ENCODE measurements around the gene GRIA3. TPM values are rescaled to one million over a fixed set of nuclear protein-coding genes. Genes with fewer than 3 reads are reported as not detected.
"Not testable (repeated sequence)": the region's sequence is repeated elsewhere in the genome, so short reads cannot be mapped to it uniquely, and the experiment has no call there.

GRIA3 gene
- total RNA-seq, 3 donors from 2014 or later = 0.51 to 1.2 (median 0.72) TPM

DNA sequence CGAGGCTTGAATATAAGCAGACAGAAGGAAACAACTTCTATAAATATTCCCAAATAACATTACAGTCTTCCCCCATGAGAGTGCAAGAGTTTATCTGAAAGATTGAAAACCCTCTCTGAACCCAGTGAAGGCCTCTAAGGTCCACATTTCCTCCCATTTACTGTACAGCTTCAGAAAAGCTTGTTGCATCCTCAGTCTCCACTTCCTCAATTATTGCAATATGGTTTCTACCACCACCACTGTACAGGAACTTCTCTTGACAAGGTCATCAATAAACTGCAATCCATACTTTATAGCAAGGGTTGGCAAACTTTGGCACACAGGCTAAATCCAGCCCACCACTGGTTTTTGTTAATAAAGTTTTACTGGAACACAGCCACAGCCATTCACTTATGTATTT lies 309.8 kb downstream of the GRIA3 start:
- DNase-seq (no peak), ATAC-seq (no peak)
- no peaks in the 10 kb centered on the region for H3K9me3 ChIP-seq
- no peak overlapping the region for H3K4me3 ChIP-seq
- H3K4me1 ChIP-seq (ENCODE audit: low read depth) = no peaks in the 10 kb centered on the region
- H3K36me3 ChIP-seq (ENCODE audit: low read depth) = no peaks in the 10 kb centered on the region
- TF ChIP-seq, protein P1, sequence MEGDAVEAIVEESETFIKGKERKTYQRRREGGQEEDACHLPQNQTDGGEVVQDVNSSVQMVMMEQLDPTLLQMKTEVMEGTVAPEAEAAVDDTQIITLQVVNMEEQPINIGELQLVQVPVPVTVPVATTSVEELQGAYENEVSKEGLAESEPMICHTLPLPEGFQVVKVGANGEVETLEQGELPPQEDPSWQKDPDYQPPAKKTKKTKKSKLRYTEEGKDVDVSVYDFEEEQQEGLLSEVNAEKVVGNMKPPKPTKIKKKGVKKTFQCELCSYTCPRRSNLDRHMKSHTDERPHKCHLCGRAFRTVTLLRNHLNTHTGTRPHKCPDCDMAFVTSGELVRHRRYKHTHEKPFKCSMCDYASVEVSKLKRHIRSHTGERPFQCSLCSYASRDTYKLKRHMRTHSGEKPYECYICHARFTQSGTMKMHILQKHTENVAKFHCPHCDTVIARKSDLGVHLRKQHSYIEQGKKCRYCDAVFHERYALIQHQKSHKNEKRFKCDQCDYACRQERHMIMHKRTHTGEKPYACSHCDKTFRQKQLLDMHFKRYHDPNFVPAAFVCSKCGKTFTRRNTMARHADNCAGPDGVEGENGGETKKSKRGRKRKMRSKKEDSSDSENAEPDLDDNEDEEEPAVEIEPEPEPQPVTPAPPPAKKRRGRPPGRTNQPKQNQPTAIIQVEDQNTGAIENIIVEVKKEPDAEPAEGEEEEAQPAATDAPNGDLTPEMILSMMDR (IDR thresholded peaks at IDR 0.05) = no peak
- intact Hi-C loops (cut with DNase I, micrococcal nuclease) = no loop called here

DNA sequence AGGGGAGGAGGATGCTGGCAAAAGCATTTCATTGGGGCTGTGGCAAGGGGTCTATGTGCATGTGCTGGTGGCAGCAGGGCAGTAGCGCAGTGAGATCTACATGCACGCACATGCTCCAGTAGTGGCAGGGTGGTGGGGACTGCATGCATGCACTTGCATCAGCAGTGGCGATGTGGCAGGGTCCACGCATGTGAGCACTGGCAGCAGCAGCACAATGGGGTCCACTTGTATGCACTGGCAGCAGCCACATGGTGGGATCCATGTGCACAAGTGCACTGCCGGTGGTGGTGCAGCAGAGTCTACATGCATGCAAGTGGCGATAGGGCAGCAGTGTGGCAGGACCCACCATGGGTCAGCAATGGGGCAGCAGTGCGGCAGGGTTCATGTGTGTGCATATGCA lies 315.7 kb downstream of the GRIA3 start:
- ATAC-seq = no peak
- TF ChIP-seq, protein P1 (IDR thresholded peaks at IDR 0.05) = no peak
- Histone ChIP-seq H3K36me3 (ENCODE audit: low read depth) (no peaks in the 10 kb centered on the region), H3K4me3 (no peak overlapping the region), H3K4me1 (ENCODE audit: low read depth) (no peaks in the 10 kb centered on the region), H3K9me3 (no peaks in the 10 kb centered on the region)
- DNase-seq = no peak
- intact Hi-C loops (cut with DNase I, micrococcal nuclease) = no loop called here

DNA sequence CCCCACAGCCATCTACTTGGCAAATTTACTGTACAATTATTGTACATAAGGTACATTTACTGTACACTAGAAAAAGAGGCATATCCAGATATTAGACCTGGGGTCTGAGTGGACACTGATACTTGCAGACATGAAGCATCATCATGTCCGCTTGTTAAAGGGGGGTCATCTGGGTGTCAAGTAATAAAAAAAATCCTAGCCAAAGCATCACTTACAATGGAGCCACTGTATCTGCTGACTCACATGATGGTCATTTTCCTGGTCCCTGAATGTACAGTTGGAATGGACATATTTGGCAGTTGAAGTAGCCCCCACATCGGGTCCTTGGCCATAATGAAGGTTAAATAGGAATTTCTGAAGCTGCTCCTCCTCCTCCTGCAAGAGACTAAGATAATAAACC lies 320.0 kb downstream of the GRIA3 start:
- ATAC-seq (no peak), DNase-seq (no peak)
- Histone ChIP-seq H3K4me3 (no peak overlapping the region), H3K36me3 (ENCODE audit: low read depth) (no peaks in the 10 kb centered on the region), H3K9me3 (no peaks in the 10 kb centered on the region), H3K4me1 (ENCODE audit: low read depth) (no peaks in the 10 kb centered on the region)
- intact Hi-C loops (cut with DNase I, micrococcal nuclease) = no loop called here
- TF ChIP-seq, protein P1 (IDR thresholded peaks at IDR 0.05) = no peak

DNA sequence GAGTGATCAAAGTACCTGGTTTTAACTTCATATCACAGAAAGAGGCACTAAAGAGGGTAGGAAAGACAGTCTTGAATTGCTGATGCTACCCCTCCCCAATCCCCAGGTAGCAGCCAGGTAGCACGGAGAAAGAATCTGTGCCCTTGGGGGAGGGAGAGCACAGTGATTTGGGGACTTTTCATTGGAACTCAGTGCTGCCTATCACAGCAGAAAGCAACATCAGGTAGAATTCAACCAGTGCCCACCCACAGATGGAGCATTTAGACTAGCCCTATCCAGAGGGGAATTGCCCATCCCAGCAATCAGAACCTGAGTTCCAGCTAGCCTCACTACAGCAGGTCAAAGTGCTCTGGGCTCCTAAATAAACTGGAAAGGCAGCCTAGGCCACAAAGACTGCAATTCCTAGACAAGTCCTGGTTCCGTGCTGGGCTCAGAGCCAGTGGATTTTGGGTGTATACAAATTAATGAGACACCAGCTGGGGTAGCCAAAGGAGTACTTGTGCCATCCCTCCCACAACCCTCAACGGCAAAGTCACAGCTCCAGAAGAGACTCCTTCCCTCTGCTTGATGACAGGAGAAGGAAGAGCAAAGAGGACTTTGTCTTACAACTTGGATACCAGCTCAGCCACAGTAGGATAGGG lies 320.7 kb downstream of the GRIA3 start:
- Histone ChIP-seq H3K4me3 (no peak overlapping the region), H3K4me1 (ENCODE audit: low read depth) (no peaks in the 10 kb centered on the region)
- TF ChIP-seq, protein P1 (IDR thresholded peaks at IDR 0.05) = no peak

DNA sequence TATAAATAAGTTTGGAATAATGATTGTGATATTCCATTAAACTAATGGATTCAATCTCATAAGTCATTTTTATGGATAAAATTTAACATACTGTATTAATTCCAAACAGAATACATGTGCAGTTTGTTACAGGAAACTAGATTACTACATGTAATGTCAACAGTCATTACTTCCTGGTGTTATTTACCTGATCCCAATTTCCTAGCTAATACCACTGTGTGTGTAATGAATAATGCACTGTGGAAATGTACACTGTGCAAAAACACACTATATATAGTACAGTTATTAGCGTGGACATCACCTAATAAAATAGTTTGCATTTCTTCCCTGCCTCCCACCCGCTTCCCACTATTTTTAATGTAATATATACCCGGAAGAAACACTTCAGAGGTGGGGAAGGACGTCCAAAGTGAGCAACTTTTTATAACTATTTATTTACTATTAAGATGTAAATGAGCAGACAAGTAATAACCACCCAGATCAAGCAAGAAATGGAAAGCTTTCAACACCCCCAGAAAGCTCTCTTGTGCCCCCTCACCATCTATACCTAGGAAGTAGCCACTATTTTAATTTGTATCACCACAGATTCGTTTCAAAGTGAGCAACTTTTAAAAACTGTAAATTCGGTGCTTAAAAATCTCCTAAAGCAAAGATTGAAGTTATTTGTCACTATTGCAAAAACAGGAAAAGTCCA lies 329.7 kb downstream of the GRIA3 start:
- DNase-seq = no peak
- H3K4me1 ChIP-seq (ENCODE audit: low read depth) = no peaks in the 10 kb centered on the region
- intact Hi-C loops (cut with DNase I, micrococcal nuclease) = no loop called here
- peaks cover 3% of the 10 kb centered on the region for H3K9me3 ChIP-seq
- no peak overlapping the region for H3K4me3 ChIP-seq
- no peaks in the 10 kb centered on the region for H3K36me3 ChIP-seq (ENCODE audit: low read depth)
- no peak for ATAC-seq
- TF ChIP-seq, protein P1 (IDR thresholded peaks at IDR 0.05) = no peak

More for the DNA sequence above, 320.7 kb downstream of the GRIA3 start:
- ATAC-seq (no peak), DNase-seq (no peak)
- Histone ChIP-seq H3K9me3 (no peaks in the 10 kb centered on the region), H3K36me3 (ENCODE audit: low read depth) (no peaks in the 10 kb centered on the region)
- intact Hi-C loops (cut with DNase I, micrococcal nuclease) = no loop called here

DNA sequence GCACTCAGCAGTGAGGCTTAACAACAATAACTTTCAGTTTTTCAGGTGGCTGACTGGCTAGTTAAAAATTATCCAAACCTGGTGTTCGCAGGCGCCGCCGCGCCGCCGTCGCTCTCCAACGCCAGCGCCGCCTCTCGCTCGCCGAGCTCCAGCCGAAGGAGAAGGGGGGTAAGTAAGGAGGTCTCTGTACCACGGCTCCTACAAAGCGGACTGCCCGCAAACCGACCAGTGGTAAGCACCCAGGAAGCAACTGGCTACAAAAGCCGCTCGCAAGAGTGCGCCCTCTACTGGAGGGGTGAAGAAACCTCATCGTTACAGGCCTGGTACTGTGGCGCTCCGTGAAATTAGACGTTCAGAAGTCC lies 330.2 kb downstream of the GRIA3 start:
- H3K4me3 ChIP-seq = not testable (repeated sequence)
- ATAC-seq (peak; percentile 55), DNase-seq (peak; percentile 18 to 48 (median 45))

More for the DNA sequence above, 330.2 kb downstream of the GRIA3 start:
- H3K36me3 ChIP-seq (ENCODE audit: low read depth); intact Hi-C loops (cut with DNase I, micrococcal nuclease); H3K4me1 ChIP-seq (ENCODE audit: low read depth); H3K9me3 ChIP-seq: not testable (repeated sequence)
